Measurements from ENCODE around the gene TMEM169.

DNA sequence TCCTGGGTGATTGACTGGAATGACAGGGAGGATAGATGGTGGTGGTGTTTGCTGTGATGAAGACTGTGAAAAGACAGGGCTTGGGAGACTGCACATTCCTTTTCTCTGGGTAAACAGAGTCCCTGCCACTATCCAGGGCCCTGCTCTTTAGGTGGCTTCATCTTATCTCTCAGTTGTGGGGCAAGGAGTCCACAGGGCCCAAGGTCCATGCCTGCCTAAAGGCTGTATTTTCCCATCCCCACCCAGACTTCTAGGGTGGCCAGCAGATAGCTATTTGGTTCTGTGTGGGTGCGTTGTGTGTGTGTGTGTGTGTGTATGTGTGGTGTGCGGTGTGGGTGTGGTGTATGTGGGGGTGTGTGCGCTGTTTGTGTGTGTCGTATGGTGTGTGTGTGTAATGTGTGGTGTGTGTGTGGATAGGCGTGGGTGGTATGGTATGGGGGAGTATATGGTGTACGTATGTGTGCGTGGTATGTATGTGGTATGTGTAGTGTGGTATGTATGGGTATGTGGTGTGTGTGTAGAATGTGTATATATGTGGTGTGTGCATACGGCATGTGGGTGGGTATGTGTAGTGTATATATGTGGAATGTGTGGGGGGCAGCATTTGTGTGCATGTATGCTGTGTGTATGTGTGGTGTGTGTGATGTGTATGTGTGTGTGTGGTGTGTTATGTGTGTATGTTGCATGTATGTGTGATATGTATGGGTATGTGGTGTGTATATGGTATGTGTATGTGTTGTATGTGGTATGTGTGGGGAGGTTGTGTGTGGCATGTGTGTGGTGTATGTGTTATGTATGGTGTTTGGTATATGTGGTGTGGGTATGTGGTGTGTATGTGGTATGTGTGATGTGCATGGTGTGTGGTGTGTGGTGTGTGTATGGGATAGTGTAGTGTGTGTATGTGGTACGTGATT lies 17.0 kb downstream of the TMEM169 start:
- TF ChIP-seq CTCF (IDR thresholded peaks at IDR 0.05; ENCODE audit: low read length) = no peak
- TF ChIP-seq EZH2 (IDR thresholded peaks at IDR 0.05; ENCODE audit: borderline replicate concordance, low read length) = no peak
